ENCODE results near the gene EPN2.
A peak's percentile ranks its signal among the peaks of the same experiment; 100 is the strongest.

The EPN2 gene

DNA sequence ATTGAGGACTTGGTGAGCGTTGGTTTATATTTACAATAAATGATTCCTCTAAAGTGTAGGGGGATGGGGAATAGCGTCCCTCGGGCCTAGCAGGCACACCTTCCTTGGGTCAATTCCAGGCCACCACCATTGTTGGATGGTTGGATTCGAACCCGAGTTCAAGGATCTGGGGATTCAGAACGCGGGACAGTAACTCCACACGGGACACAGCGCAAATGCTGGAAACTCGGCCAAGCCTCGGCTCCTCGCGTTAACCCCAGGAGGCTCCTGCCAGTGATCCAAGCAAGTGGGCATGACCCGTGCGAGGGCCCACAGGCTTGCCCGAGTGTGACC lies 124.7 kb downstream of the EPN2 start:
- H3K4me3 ChIP-seq (ENCODE audit: low read depth, low read length), result peak overlapping the region; percentile 86
- no peak for TF ChIP-seq CTCF (IDR thresholded peaks at IDR 0.05; ENCODE audit: control insufficient read depth, extremely low read depth, insufficient read depth)
- peak; percentile 11 for DNase-seq (ENCODE audit: low read depth)

GRCh38 chr17:19362277-19363113 lies 125.3 kb downstream of the EPN2 start, which contains the start of gene B9D1:
B9D1 (minus strand) TSS chr17:19362723; CDS start chr17:19362569, 154 bp downstream.
- peak within 1 kb of the TSS; percentile 86 for H3K4me3 ChIP-seq (ENCODE audit: low read depth, low read length)
- DNase-seq (ENCODE audit: low read depth), result peak; percentile 71
- TF ChIP-seq CTCF (IDR thresholded peaks at IDR 0.05; ENCODE audit: control insufficient read depth, extremely low read depth, insufficient read depth), result peak; percentile 99

DNA sequence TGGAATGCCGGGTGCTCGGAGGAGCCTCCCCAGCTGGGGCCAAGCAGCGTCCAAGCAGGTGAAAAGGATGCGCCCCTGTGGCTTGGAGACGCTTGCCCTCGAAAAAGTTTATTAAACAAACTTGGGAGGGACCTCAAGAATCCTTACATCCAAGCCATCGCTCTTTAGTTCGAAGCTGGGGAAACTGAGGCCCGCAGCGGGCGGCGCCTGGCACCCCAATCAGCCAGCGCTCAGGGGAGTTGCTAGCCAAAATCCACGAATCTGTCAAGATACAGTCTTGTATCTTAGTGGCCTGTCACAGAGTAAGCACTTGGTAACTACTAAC lies 125.9 kb downstream of the EPN2 start:
- peak overlapping the region; percentile 86 for H3K4me3 ChIP-seq (ENCODE audit: low read depth, low read length)
- no peak for TF ChIP-seq CTCF (IDR thresholded peaks at IDR 0.05; ENCODE audit: control insufficient read depth, extremely low read depth, insufficient read depth)
- DNase-seq (ENCODE audit: low read depth), result no peak

- TF ChIP-seq CTCF (IDR thresholded peaks at IDR 0.05; ENCODE audit: control insufficient read depth, extremely low read depth, insufficient read depth), result no peak
- peak overlapping the region; percentile 86 for H3K4me3 ChIP-seq (ENCODE audit: low read depth, low read length)
- no peak for DNase-seq (ENCODE audit: low read depth)
Measured at GRCh38 chr17:19363460-19364035, 126.4 kb downstream of the EPN2 start.

DNA sequence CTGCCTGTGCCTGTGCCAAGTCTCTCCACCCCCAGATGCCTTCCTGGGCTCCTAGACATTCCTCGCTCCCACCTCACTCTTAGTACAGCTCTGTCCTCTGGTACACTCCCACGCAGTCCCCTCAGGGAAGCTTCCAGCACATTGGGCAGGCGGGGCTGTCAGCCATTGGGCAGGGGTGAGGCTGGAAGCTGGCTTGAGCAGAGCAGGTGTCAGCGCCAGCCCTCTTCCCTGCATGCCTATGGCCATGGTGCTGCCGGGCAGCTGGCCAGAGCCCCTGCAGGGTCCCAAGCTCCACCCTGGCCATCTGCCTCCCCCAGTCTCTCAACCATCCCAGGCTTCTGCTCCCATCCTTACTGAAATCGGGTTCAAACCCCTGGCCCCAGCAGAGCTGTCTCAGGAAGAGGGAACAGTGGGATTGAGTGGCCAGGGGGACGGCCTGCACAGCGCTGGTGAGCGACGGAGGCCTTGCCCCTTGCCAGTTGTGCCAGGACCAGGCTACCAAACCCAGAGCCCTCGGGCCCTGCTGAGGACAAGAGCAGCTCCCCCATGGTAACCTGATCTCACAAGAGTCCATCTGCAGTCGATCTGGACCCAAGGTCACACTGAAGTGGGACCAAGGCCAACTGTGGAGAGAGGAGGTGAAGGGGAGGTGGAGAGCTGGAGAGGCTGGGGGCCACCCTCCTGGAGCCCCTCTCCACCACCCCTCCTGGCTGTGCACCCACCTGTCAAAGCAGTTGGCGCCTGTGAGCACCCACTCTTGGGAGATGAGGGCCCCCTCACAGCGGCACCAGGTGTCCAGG lies 127.7 kb downstream of the EPN2 start:
- TF ChIP-seq CTCF (IDR thresholded peaks at IDR 0.05; ENCODE audit: control insufficient read depth, extremely low read depth, insufficient read depth), result no peak
- H3K4me3 ChIP-seq (ENCODE audit: low read depth, low read length), result no peak overlapping the region
- DNase-seq (ENCODE audit: low read depth), result no peak

GRCh38 chr17:19365499-19365817 lies 128.3 kb downstream of the EPN2 start:
- DNase-seq (ENCODE audit: low read depth), result no peak
- no peak for TF ChIP-seq CTCF (IDR thresholded peaks at IDR 0.05; ENCODE audit: control insufficient read depth, extremely low read depth, insufficient read depth)
- H3K4me3 ChIP-seq (ENCODE audit: low read depth, low read length), result no peak overlapping the region

Data from LNCaP clone FGC (cell line).